H1 (cell line): Measurements from ENCODE around the gene SELENOI. TPM values are rescaled to one million over a fixed set of nuclear protein-coding genes. Genes with fewer than 3 reads are reported as not detected.

Experiments
- CTCF ChIA-PET: fragments of 300-600 bp; sonication (Branson Sonifier 250); formaldehyde crosslinking; loops from one replicate; lab custom pipeline; 2021; ENCODE audit not compliant: partially characterized antibody; lab: Charles Lee
- POLR2A ChIA-PET: fragments of 300-600 bp; sonication (Branson Sonifier 250); formaldehyde crosslinking; loops from one replicate; lab custom pipeline; 2021; ENCODE audit warnings: inconsistent platforms; ENCODE audit not compliant: partially characterized antibody; lab: Charles Lee
- DNase-seq, 2 experiments: peaks; one replicate each; pipeline versions ENCODE4 v3.0.0 to v3.0.0-alpha.2; 2010 to 2022; ENCODE audit warnings: low spot score in 2 of 2, low read depth in 1 of 2, mixed read lengths in 1 of 2
- FAIRE-seq: peaks from 2 replicates; lab custom pipeline; 2011; peaks lifted over from hg19 to GRCh38; lab: Jason Lieb, UNC
- H2AFZ ChIP-seq: 2 replicates; pipeline ENCODE4 v1.8.1; 2012; ENCODE audit warnings: low read length, inconsistent platforms
- H2AK5ac ChIP-seq: 2 replicates; pipeline ENCODE4 v1.6.1; 2013; ENCODE audit warnings: low read depth, low read length
- H2BK120ac ChIP-seq: replicated peaks from 2 replicates; pipeline ENCODE3; 2013; ENCODE audit warnings: low read depth, low read length, inconsistent platforms
- H2BK12ac ChIP-seq: 2 replicates; pipeline ENCODE4 v1.6.1; 2013; ENCODE audit warnings: low read depth, low read length
- H2BK15ac ChIP-seq: 2 replicates; pipeline ENCODE4 v1.6.1; 2013; ENCODE audit warnings: low read length
- H2BK20ac ChIP-seq: 2 replicates; pipeline ENCODE4 v1.6.1; 2013; ENCODE audit warnings: low read length
- H2BK5ac ChIP-seq: 2 replicates; pipeline ENCODE4 v1.6.1; 2013; ENCODE audit warnings: low read depth, low read length
- H3K14ac ChIP-seq: 2 replicates; pipeline ENCODE4 v1.6.1; 2013; ENCODE audit warnings: inconsistent platforms; ENCODE audit not compliant: insufficient read length
- H3K18ac ChIP-seq: 2 replicates; pipeline ENCODE4 v1.6.1; 2013; ENCODE audit warnings: low read length; ENCODE audit errors: extremely low read depth
- H3K23ac ChIP-seq: 2 replicates; pipeline ENCODE4 v1.6.1; 2013; ENCODE audit warnings: inconsistent platforms; ENCODE audit not compliant: insufficient read length
- H3K23me2 ChIP-seq: 2 replicates; pipeline ENCODE4 v1.6.1; 2013; ENCODE audit warnings: low read depth, low read length
- H3K27ac ChIP-seq: 2 replicates; pipeline ENCODE4 v1.6.1; 2011; ENCODE audit warnings: low read depth, low read length, inconsistent platforms
- H3K27me3 ChIP-seq, 4 experiments: replicated peaks in 1 of 4; 1 replicate in 1 of 4; 2 replicates in 3 of 4; pipeline versions ENCODE4 v1.6.1 to v1.8.1; 2011 to 2013; ENCODE audit warnings: low read length in 3 of 4, mild to moderate bottlenecking in 3 of 4, inconsistent platforms in 2 of 4, mixed read lengths in 2 of 4, moderate library complexity in 1 of 4; ENCODE audit not compliant: control insufficient read depth in 3 of 4, insufficient read depth in 3 of 4; ENCODE audit errors: extremely low read depth in 1 of 4
- H3K36me3 ChIP-seq, 4 experiments: 2 replicates each; pipeline versions ENCODE4 v1.6.1 to v1.8.1; 2011 to 2013; ENCODE audit warnings: mild to moderate bottlenecking in 4 of 4, low read length in 3 of 4, moderate library complexity in 2 of 4, control low read depth in 1 of 4, inconsistent platforms in 1 of 4; ENCODE audit not compliant: insufficient read depth in 4 of 4, control insufficient read depth in 2 of 4
- H3K4ac ChIP-seq: replicated peaks from 2 replicates; pipeline ENCODE3; 2013; ENCODE audit warnings: low read length, low read depth, mixed read lengths, inconsistent platforms; ENCODE audit not compliant: insufficient read length
- H3K4me1 ChIP-seq, 4 experiments: replicated peaks in 1 of 4; 1 replicate in 1 of 4; 2 replicates in 3 of 4; pipeline versions ENCODE4 v1.6.1 to v1.8.1; 2011 to 2013; ENCODE audit warnings: low read length in 3 of 4, inconsistent platforms in 2 of 4, mixed read lengths in 1 of 4; ENCODE audit not compliant: insufficient read depth in 4 of 4, control insufficient read depth in 3 of 4
- H3K4me2 ChIP-seq, 2 experiments: 2 replicates each; pipeline versions ENCODE4 v1.6.1 to v1.8.1; 2011 to 2013; ENCODE audit warnings: low read depth in 2 of 2, low read length in 2 of 2, control low read depth in 1 of 2, inconsistent platforms in 1 of 2, mild to moderate bottlenecking in 1 of 2; ENCODE audit not compliant: insufficient read depth in 1 of 2
- H3K4me3 ChIP-seq, 4 experiments: fragments of 200-600, 300-600 bp in 1 of 4; sonication (generic), shearing (Covaris generic), sonication (Bioruptor Twin) in 1 of 4; 2 replicates each; pipeline versions ENCODE4 v1.5.1 to v1.8.1; 2011 to 2016; ENCODE audit warnings: low read length in 4 of 4, low read depth in 3 of 4, control low read depth in 2 of 4, inconsistent platforms in 2 of 4, mild to moderate bottlenecking in 2 of 4, mixed read lengths in 1 of 4, moderate library complexity in 1 of 4; ENCODE audit not compliant: insufficient read depth in 2 of 4; ENCODE audit errors: extremely low read depth in 1 of 4
- H3K56ac ChIP-seq: replicated peaks from 2 replicates; pipeline ENCODE3; 2013; ENCODE audit warnings: low read depth, mild to moderate bottlenecking, mixed read lengths, low read length, inconsistent platforms; ENCODE audit not compliant: insufficient read length
- H3K79me1 ChIP-seq: 2 replicates; pipeline ENCODE4 v1.6.1; 2013; ENCODE audit warnings: low read depth, low read length, control low read depth
- H3K79me2 ChIP-seq, 2 experiments: 2 replicates each; pipeline versions ENCODE4 v1.6.1 to v1.8.1; 2012 to 2013; ENCODE audit warnings: low read length in 2 of 2, mild to moderate bottlenecking in 2 of 2, inconsistent platforms in 1 of 2; ENCODE audit not compliant: insufficient read depth in 2 of 2, control insufficient read depth in 1 of 2
- H3K9ac ChIP-seq, 4 experiments: replicated peaks in 1 of 4; 1 replicate in 1 of 4; 2 replicates in 3 of 4; pipeline versions ENCODE4 v1.6.1 to v1.8.1; 2011 to 2013; ENCODE audit warnings: low read depth in 3 of 4, low read length in 3 of 4, control low read depth in 2 of 4, mild to moderate bottlenecking in 2 of 4, moderate library complexity in 2 of 4, inconsistent platforms in 1 of 4; ENCODE audit errors: extremely low read depth in 1 of 4
- H3K9me3 ChIP-seq, 2 experiments: 2 replicates each; pipeline versions ENCODE4 v1.6.1 to v1.8.1; 2012 to 2013; ENCODE audit warnings: mild to moderate bottlenecking in 2 of 2, moderate library complexity in 2 of 2, control low read depth in 1 of 2, inconsistent platforms in 1 of 2, low read depth in 1 of 2, low read length in 1 of 2, mixed read lengths in 1 of 2; ENCODE audit not compliant: insufficient read depth in 2 of 2
- H4K20me1 ChIP-seq, 2 experiments: replicated peaks in 1 of 2; 2 replicates each; pipeline versions ENCODE3 to v1.8.1; 2011 to 2013; ENCODE audit warnings: inconsistent platforms in 2 of 2, low read length in 2 of 2, mild to moderate bottlenecking in 1 of 2; ENCODE audit not compliant: insufficient read depth in 2 of 2, control insufficient read depth in 1 of 2
- H4K5ac ChIP-seq: 2 replicates; pipeline ENCODE4 v1.6.1; 2013; ENCODE audit warnings: low read length, low read depth, mixed read lengths, inconsistent platforms; ENCODE audit not compliant: insufficient read length
- H4K8ac ChIP-seq: 2 replicates; pipeline ENCODE4 v1.8.0; 2013; ENCODE audit warnings: mild to moderate bottlenecking, moderate library complexity, low read length, inconsistent platforms; ENCODE audit not compliant: insufficient read depth; ENCODE audit errors: extremely low read depth
- H4K91ac ChIP-seq: replicated peaks from 2 replicates; pipeline ENCODE3; 2013; ENCODE audit warnings: low read length, mixed read lengths, inconsistent platforms; ENCODE audit not compliant: insufficient read length
- CBX5 ChIP-seq: fragments of 300-800, 300-1000 bp; sonication (generic); IDR thresholded peaks from 2 replicates; pipeline ENCODE4 v1.7.1; 2016; ENCODE audit warnings: antibody characterized with exemption, low read length, low read depth
- CBX8 ChIP-seq: fragments of 300-800, 300-1000 bp; sonication (generic); IDR thresholded peaks from 2 replicates; pipeline ENCODE4 v1.7.1; 2016; ENCODE audit warnings: low read depth, low read length, borderline replicate concordance
- FOSL1 ChIP-seq: IDR thresholded peaks from 2 replicates; pipeline ENCODE4 v1.6.1; 2011; ENCODE audit warnings: mild to moderate bottlenecking, low read depth, low read length, moderate library complexity; ENCODE audit not compliant: insufficient read depth
- HDAC2 ChIP-seq, 2 experiments: fragments of 300-600 bp in 1 of 2; sonication (generic) in 1 of 2; IDR thresholded peaks; 2 replicates each; pipeline ENCODE4 v1.6.1; 2011 to 2012; ENCODE audit warnings: low read depth in 2 of 2, low read length in 2 of 2, mild to moderate bottlenecking in 2 of 2, moderate library complexity in 2 of 2, borderline replicate concordance in 1 of 2, inconsistent platforms in 1 of 2
- KDM4A ChIP-seq: IDR thresholded peaks from one replicate; pipeline ENCODE4 v1.7.1; 2012; ENCODE audit warnings: low read depth, mild to moderate bottlenecking, moderate library complexity, low read length, inconsistent platforms; ENCODE audit not compliant: severe bottlenecking
- RBBP5 ChIP-seq: IDR thresholded peaks from 2 replicates; pipeline ENCODE4 v1.7.1; 2012; ENCODE audit warnings: low read depth, mild to moderate bottlenecking, inconsistent platforms, low read length, moderate library complexity, borderline replicate concordance
- YY1 ChIP-seq: IDR thresholded peaks from 2 replicates; pipeline ENCODE4 v1.6.1; 2011; ENCODE audit warnings: low read depth, mild to moderate bottlenecking, low read length
- WGBS, 2 experiments: shearing (Covaris generic) in 1 of 2; methylation state at CpG; one replicate each; pipeline versions ENCODE4 v1.1.6 to v1.1.7; 2013 to 2015; ENCODE audit warnings: low lambda C conversion rate in 2 of 2, mixed read lengths in 2 of 2, inconsistent platforms in 1 of 2, low coverage in 1 of 2, missing lambda C conversion rate in 1 of 2; ENCODE audit not compliant: insufficient replicate concordance in 2 of 2, insufficient coverage in 1 of 2, insufficient read length in 1 of 2; ENCODE audit errors: extremely low coverage in 1 of 2, missing lambda C conversion rate in 1 of 2; 5-methylcytosine and 5-hydroxymethylcytosine counted together
- polyA plus RNA-seq, 7 experiments: library from polyadenylated mRNA; depleted of rRNA in 3 of 7; stranded (reverse) in 5 of 7; unstranded in 2 of 7; fragments of >200 nt in 5 of 7; fragments of 200-250 nt in 2 of 7; gene quantifications; 1 replicate in 5 of 7; 2 replicates in 1 of 7; 4 replicates in 1 of 7; pipeline versions ENCODE4 v1.2.1 to v1.2.3, GENCODE V29; 2011 to 2013; ENCODE audit warnings: missing spikeins in 2 of 7, mixed read lengths in 2 of 7
- total RNA-seq: library from RNA; stranded (reverse); fragmentation: NEBNext Ultra II Directional; extraction: Animal tissue kit (Norgen Biotek cat#: 25700); gene quantifications from 2 replicates; pipeline ENCODE4 v1.2.1, GENCODE V29; 2021
- TF ChIP-seq, protein P1 (sequence below), 3 experiments: IDR thresholded peaks; 1 replicate in 2 of 3; 2 replicates in 1 of 3; pipeline versions ENCODE4 v1.5.1 to v1.6.1; 2011; ENCODE audit warnings: low read length in 3 of 3, mild to moderate bottlenecking in 3 of 3, inconsistent platforms in 2 of 3, low read depth in 1 of 3, moderate library complexity in 1 of 3; ENCODE audit not compliant: insufficient read depth in 1 of 3; ENCODE audit errors: control extremely low read depth in 1 of 3
- TF ChIP-seq, protein P2 (sequence below): IDR thresholded peaks from 2 replicates; pipeline ENCODE4 v1.6.1; 2011; ENCODE audit warnings: low read depth, mild to moderate bottlenecking, low read length; ENCODE audit not compliant: insufficient read depth

Gene SELENOI
- total and polyA plus RNA-seq, 2 of the 8 experiments (the other 6 are each of a cell fraction or from before 2014, with no cell fraction given), result 15.9 to 63.8 TPM

- H4K8ac ChIP-seq, result no peak overlapping the region
- no peaks in the 10 kb centered on the region for H3K79me1 ChIP-seq
- DNase-seq, result no peak
- H3K18ac ChIP-seq, result no peak overlapping the region
- H4K20me1 ChIP-seq, result no peaks in the 10 kb centered on the region
- H2BK12ac ChIP-seq, result no peak overlapping the region
- ChIA-PET POLR2A (no interaction called here), CTCF (interaction anchor here (0.7 to 2.2 kb wide), 2 partner anchors 57 to 469 kb away, joined by 3 to 4 read pairs; no protein-coding TSS in a partner anchor)
- H3K56ac ChIP-seq, result no peak overlapping the region
- no peak overlapping the region for H3K27ac ChIP-seq
- no peak overlapping the region for H3K9ac ChIP-seq
- H2BK20ac ChIP-seq, result no peak overlapping the region
- H3K23ac ChIP-seq, result no peak overlapping the region
- H3K27me3 ChIP-seq, result no peaks in the 10 kb centered on the region
- no peak overlapping the region for H2BK15ac ChIP-seq
- H2AFZ ChIP-seq, result no peak overlapping the region
- 91% methylated on average over 10 of the region's 10 CpGs; no CpG with 5 or more reads in 1 of the 2 experiments for WGBS, 2 experiments
- H3K4me2 ChIP-seq, result no peak overlapping the region
- H3K79me2 ChIP-seq, result no peaks in the 10 kb centered on the region
- no peak overlapping the region for H3K14ac ChIP-seq
- no peak overlapping the region for H2BK120ac ChIP-seq
- no peaks in the 10 kb centered on the region for H3K36me3 ChIP-seq
- no peak overlapping the region for H3K4me3 ChIP-seq
- no peaks in the 10 kb centered on the region for H3K4me1 ChIP-seq
- H3K23me2 ChIP-seq, result no peaks in the 10 kb centered on the region
- H3K9me3 ChIP-seq, result no peaks in the 10 kb centered on the region
- no peak overlapping the region for H3K4ac ChIP-seq
- H4K5ac ChIP-seq, result no peak overlapping the region
- no peak overlapping the region for H2BK5ac ChIP-seq
- H2AK5ac ChIP-seq, result no peak overlapping the region
- no peak overlapping the region for H4K91ac ChIP-seq
- no peak for FAIRE-seq
- TF ChIP-seq, protein P1, sequence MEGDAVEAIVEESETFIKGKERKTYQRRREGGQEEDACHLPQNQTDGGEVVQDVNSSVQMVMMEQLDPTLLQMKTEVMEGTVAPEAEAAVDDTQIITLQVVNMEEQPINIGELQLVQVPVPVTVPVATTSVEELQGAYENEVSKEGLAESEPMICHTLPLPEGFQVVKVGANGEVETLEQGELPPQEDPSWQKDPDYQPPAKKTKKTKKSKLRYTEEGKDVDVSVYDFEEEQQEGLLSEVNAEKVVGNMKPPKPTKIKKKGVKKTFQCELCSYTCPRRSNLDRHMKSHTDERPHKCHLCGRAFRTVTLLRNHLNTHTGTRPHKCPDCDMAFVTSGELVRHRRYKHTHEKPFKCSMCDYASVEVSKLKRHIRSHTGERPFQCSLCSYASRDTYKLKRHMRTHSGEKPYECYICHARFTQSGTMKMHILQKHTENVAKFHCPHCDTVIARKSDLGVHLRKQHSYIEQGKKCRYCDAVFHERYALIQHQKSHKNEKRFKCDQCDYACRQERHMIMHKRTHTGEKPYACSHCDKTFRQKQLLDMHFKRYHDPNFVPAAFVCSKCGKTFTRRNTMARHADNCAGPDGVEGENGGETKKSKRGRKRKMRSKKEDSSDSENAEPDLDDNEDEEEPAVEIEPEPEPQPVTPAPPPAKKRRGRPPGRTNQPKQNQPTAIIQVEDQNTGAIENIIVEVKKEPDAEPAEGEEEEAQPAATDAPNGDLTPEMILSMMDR (IDR thresholded peaks at IDR 0.05; ENCODE audit: control extremely low read depth in 1 of 3, insufficient read depth in 1 of 3, low read depth in 1 of 3, low read length in 3 of 3), result no peak
- TF ChIP-seq FOSL1 (no peak), RBBP5 (no peak), CBX5 (no peak), YY1 (no peak), CBX8 (no peak), HDAC2 (IDR thresholded peaks at IDR 0.05; ENCODE audit: borderline replicate concordance in 1 of 2, low read depth in 2 of 2, low read length in 2 of 2) (no peak), KDM4A (no peak)
- TF ChIP-seq, protein P2, sequence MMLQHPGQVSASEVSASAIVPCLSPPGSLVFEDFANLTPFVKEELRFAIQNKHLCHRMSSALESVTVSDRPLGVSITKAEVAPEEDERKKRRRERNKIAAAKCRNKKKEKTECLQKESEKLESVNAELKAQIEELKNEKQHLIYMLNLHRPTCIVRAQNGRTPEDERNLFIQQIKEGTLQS, result no peak
Observed at GRCh38 chr2:26412091-26412673, 66.2 kb downstream of the SELENOI start.
